Esophagus squamous epithelium (tissue), 4 donors: Measurements from ENCODE around the gene GLRA3.

Source experiments
- POLR2A ChIP-seq, 4 donors: fragments of 450-650 bp; IDR thresholded peaks; one replicate each; pipeline ENCODE4 v1.6.1; 2017; ENCODE audit warnings: antibody characterized with exemption in 4 of 4, mild to moderate bottlenecking in 4 of 4, moderate library complexity in 3 of 4
- TF ChIP-seq, protein P1 (sequence below), 6 experiments: fragments of 450-650 bp in 4 of 6; fragments of 200-600 bp in 2 of 6; sonication (generic) in 2 of 6; IDR thresholded peaks; one replicate each; pipeline ENCODE4 v1.5.1; 2016 to 2019; ENCODE audit warnings: antibody characterized with exemption in 6 of 6, mild to moderate bottlenecking in 4 of 6, moderate library complexity in 4 of 6

DNA sequence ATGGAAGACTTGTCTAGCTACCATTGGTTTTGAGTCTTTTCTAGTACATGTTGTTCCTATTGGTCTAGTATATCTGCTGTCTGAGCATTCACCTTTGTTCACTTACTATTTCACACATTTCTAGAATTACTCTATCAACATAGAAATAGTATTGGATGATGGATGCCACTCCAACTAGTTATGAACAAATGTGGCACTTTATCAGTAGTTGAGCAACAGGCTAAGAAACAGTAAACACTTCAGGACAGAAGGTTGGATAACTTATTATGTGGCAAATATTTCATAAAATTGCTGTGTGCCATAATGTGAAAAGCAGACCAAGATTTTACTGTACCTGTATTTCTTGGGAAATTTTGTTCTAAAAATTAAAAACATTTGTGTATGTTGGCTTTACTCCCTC lies 42.4 kb upstream of the GLRA3 start:
- TF ChIP-seq, protein P1, sequence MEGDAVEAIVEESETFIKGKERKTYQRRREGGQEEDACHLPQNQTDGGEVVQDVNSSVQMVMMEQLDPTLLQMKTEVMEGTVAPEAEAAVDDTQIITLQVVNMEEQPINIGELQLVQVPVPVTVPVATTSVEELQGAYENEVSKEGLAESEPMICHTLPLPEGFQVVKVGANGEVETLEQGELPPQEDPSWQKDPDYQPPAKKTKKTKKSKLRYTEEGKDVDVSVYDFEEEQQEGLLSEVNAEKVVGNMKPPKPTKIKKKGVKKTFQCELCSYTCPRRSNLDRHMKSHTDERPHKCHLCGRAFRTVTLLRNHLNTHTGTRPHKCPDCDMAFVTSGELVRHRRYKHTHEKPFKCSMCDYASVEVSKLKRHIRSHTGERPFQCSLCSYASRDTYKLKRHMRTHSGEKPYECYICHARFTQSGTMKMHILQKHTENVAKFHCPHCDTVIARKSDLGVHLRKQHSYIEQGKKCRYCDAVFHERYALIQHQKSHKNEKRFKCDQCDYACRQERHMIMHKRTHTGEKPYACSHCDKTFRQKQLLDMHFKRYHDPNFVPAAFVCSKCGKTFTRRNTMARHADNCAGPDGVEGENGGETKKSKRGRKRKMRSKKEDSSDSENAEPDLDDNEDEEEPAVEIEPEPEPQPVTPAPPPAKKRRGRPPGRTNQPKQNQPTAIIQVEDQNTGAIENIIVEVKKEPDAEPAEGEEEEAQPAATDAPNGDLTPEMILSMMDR (IDR thresholded peaks at IDR 0.05): no peak
- TF ChIP-seq POLR2A (IDR thresholded peaks at IDR 0.05): no peak
